SH-SY5Y (cell line): ENCODE results near the gene IDH1.

Experiments used
- GATA2 ChIP-seq: IDR thresholded peaks from 2 replicates; pipeline ENCODE4 v1.6.1; 2011; ENCODE audit warnings: mild to moderate bottlenecking, low read depth, low read length
- GATA3 ChIP-seq: IDR thresholded peaks from 2 replicates; pipeline ENCODE4 v1.6.1; 2011; ENCODE audit warnings: low read depth, mild to moderate bottlenecking, low read length, moderate library complexity

GRCh38 chr2:208253600-208254117 is 1.2 kb downstream of the IDH1 start:
- TF ChIP-seq GATA2 (no peak), GATA3 (no peak)
